Panc1 (cell line): Measurements from ENCODE around the gene FAM114A2. TPM values are rescaled to one million over a fixed set of nuclear protein-coding genes. Genes with fewer than 3 reads are reported as not detected.
A peak's percentile ranks its signal among the peaks of the same experiment; 100 is the strongest.

Experiments used
- ATAC-seq: fragments of 200-7000 bp; cut with Tn5 transposase; 2 replicates; pipeline ENCODE4 v1.9.1; 2020; ENCODE audit warnings: mild to moderate bottlenecking, moderate library complexity
- Bru-seq: library from RNA; stranded (reverse); fragments of 400-500 nt; gene quantifications from one replicate; lab custom pipeline; 2021; lab: Mats Ljungman, UMichigan
- BruChase-seq, 2 experiments: library from RNA; stranded (reverse); fragments of 400-500 nt; gene quantifications; one replicate each; lab custom pipeline; 2021; lab: Mats Ljungman, UMichigan
- BruUV-seq: library from RNA; stranded (reverse); fragments of 400-500 nt; replicated peaks from 2 replicates; lab custom pipeline; 2021; lab: Mats Ljungman, UMichigan
- CTCF ChIA-PET: fragments of 300-600 bp; sonication (Branson Sonifier 250); formaldehyde crosslinking; loops from one replicate; lab custom pipeline; 2022; ENCODE audit warnings: antibody characterized with exemption; lab: Charles Lee
- POLR2A ChIA-PET: fragments of 300-600 bp; sonication (Branson Sonifier 250); formaldehyde crosslinking; loops from one replicate; lab custom pipeline; 2022; ENCODE audit warnings: antibody characterized with exemption; lab: Charles Lee
- DNase-seq: peaks from one replicate; pipeline ENCODE4 v3.0.0-alpha.2; 2010; ENCODE audit warnings: low read depth, low spot score
- H3K27ac ChIP-seq: 2 replicates; pipeline ENCODE4 v1.5.1; 2011; ENCODE audit warnings: mild to moderate bottlenecking, low read length, inconsistent platforms
- H3K27me3 ChIP-seq: fragments of 200-500 bp; sonication (Bioruptor generic); 2 replicates; pipeline ENCODE4 v1.6.0; 2014; ENCODE audit warnings: low read length, inconsistent platforms; ENCODE audit not compliant: control insufficient read depth, insufficient read depth
- H3K36me3 ChIP-seq: fragments of 200-500 bp; sonication (Bioruptor generic); 2 replicates; pipeline ENCODE4 v1.5.1; 2014; ENCODE audit warnings: inconsistent platforms, mild to moderate bottlenecking, low read length, moderate library complexity; ENCODE audit not compliant: control insufficient read depth, insufficient read depth
- H3K4me1 ChIP-seq: 2 replicates; pipeline ENCODE4 v1.5.1; 2011; ENCODE audit warnings: inconsistent platforms, mild to moderate bottlenecking, low read length, moderate library complexity; ENCODE audit not compliant: control insufficient read depth, insufficient read depth
- H3K4me3 ChIP-seq, 2 experiments: 2 replicates each; pipeline ENCODE4 v1.5.1; 2011 to 2012; ENCODE audit warnings: low read depth in 2 of 2, low read length in 2 of 2, mild to moderate bottlenecking in 2 of 2, inconsistent platforms in 1 of 2, moderate library complexity in 1 of 2
- H3K9me3 ChIP-seq: fragments of 200-500 bp; sonication (Bioruptor generic); 2 replicates; pipeline ENCODE4 v1.5.1; 2014; ENCODE audit warnings: low read depth, mild to moderate bottlenecking, inconsistent platforms, low read length, moderate library complexity; ENCODE audit not compliant: control insufficient read depth, insufficient read depth
- CTCF ChIP-seq: fragments of 450-650 bp; IDR thresholded peaks from 2 replicates; pipeline ENCODE4 v1.5.1; 2017; ENCODE audit warnings: mild to moderate bottlenecking
- POLR2AphosphoS5 ChIP-seq: IDR thresholded peaks from 2 replicates; pipeline ENCODE4 v1.6.1; 2012; ENCODE audit warnings: mild to moderate bottlenecking, low read depth, low read length, moderate library complexity
- REST ChIP-seq, 2 experiments: IDR thresholded peaks; 2 replicates each; pipeline ENCODE4 v1.6.1; 2011 to 2012; ENCODE audit warnings: low read depth in 2 of 2, control low read depth in 1 of 2, low read length in 1 of 2, mild to moderate bottlenecking in 1 of 2, moderate library complexity in 1 of 2; ENCODE audit not compliant: insufficient read depth in 1 of 2
- SIN3A ChIP-seq: IDR thresholded peaks from 2 replicates; pipeline ENCODE4 v1.6.1; 2012; ENCODE audit warnings: low read depth, mild to moderate bottlenecking, low read length, moderate library complexity, borderline replicate concordance; ENCODE audit not compliant: insufficient read depth
- TCF7L2 ChIP-seq: IDR thresholded peaks from 2 replicates; pipeline ENCODE4 v1.6.1; 2011; ENCODE audit warnings: mild to moderate bottlenecking, low read depth, low read length, inconsistent platforms
- in situ Hi-C: cut with HindIII; loops from 2 replicates; pipeline ENCODE4 v1.10.0; 2016; ENCODE audit warnings: low sequenced_read_pairs, low pct_unique_long_range_greater_than_20kb
- intact Hi-C: fragments of 100-400 bp; cut with micrococcal nuclease; formaldehyde crosslinking; loops from one replicate; pipeline ENCODE4 v1.10.0; 2022; ENCODE audit not compliant: unreplicated experiment
- long read RNA-seq: library from polyadenylated mRNA; unstranded; transcript quantifications from one replicate; pipeline ENCODE4 v2.0.0, GENCODE V29; 2021; ENCODE audit not compliant: unreplicated experiment
- polyA plus RNA-seq: library from polyadenylated mRNA; unstranded; fragments of >200 nt; gene quantifications from one replicate; pipeline ENCODE4 v1.2.1, GENCODE V29; 2012; ENCODE audit warnings: missing spikeins; ENCODE audit not compliant: insufficient read length
- total RNA-seq: library from RNA; stranded (reverse); gene quantifications from one replicate; pipeline ENCODE4 v1.2.1, GENCODE V29; 2021; ENCODE audit not compliant: unreplicated experiment

The FAM114A2 gene
- total RNA-seq (20.7 TPM), Bru-seq, nascent RNA (percentile 61 among the genes with signal in this experiment), BruChase-seq, experiment 1, labeled RNA remaining after a 2-hour chase (percentile 61 among the genes with signal in this experiment), BruChase-seq, experiment 2, labeled RNA remaining after a 6-hour chase (percentile 62 among the genes with signal in this experiment)
- 11.4 TPM for polyA plus RNA-seq
- long read RNA-seq, full-length matches to known transcripts, result 25 of 47 reads
- long read RNA-seq, partial matches to known transcripts, result 1 of 47 reads
- long read RNA-seq, other reads (novel, unspliced or antisense), result 21 of 47 reads

- DNase-seq (peak; percentile 51), ATAC-seq (peak; percentile 100)
- in situ Hi-C loops, result no loop called here
- H3K36me3 ChIP-seq, result peaks cover 2% of the 10 kb centered on the region
- H3K4me1 ChIP-seq, result peaks cover 13% of the 10 kb centered on the region
- no peaks in the 10 kb centered on the region for H3K9me3 ChIP-seq
- H3K4me3 ChIP-seq, result peak within 1 kb of the TSS; percentile 94 to 99
- CTCF ChIA-PET, result interaction anchor here (0.6 kb wide), 1 partner anchor 51 kb away, joined by 3 read pairs; no protein-coding TSS in a partner anchor
- peak within 1 kb of the TSS; percentile 98 for H3K27ac ChIP-seq
- no peak for TF ChIP-seq REST (IDR thresholded peaks at IDR 0.05; ENCODE audit: insufficient read depth in 1 of 2, low read depth in 2 of 2, low read length in 1 of 2)
- TF ChIP-seq TCF7L2, result peak; percentile 54; the same call in 1 of the 2 replicates
- peak; percentile 70; the same call in 1 of the 2 replicates for TF ChIP-seq SIN3A
- TF ChIP-seq POLR2AphosphoS5, result peak; percentile 96
- no peak for TF ChIP-seq CTCF
- BruUV-seq, result TSS peak; percentile 85
- POLR2A ChIA-PET, result interaction anchor here (0.6 kb wide), 1 partner anchor 480 kb away, joined by 3 read pairs; no protein-coding TSS in a partner anchor
- intact Hi-C loops, result no loop called here
- no peaks in the 10 kb centered on the region for H3K27me3 ChIP-seq
Observed at GRCh38 chr5:154038707-154039457, at the start of gene FAM114A2, which contains the start of gene MFAP3. Gene FAM114A2, minus strand, starts transcription at chr5:154038910. Its CDS starts 3,957 bp downstream, at chr5:154034953. Gene MFAP3, plus strand, starts transcription at chr5:154038967. Its CDS starts 10,756 bp downstream, at chr5:154049723.

- POLR2A ChIA-PET, result no interaction called here
- no TSS peak for BruUV-seq
- no peak for TF ChIP-seq POLR2AphosphoS5
- no peak for TF ChIP-seq REST (IDR thresholded peaks at IDR 0.05; ENCODE audit: insufficient read depth in 1 of 2, low read depth in 2 of 2, low read length in 1 of 2)
- TF ChIP-seq CTCF, result no peak
- no peak for TF ChIP-seq SIN3A
- no peak for TF ChIP-seq TCF7L2
- Histone ChIP-seq H3K4me3 (no peak overlapping the region), H3K9me3 (no peaks in the 10 kb centered on the region), H3K4me1 (no peaks in the 10 kb centered on the region; the same call in 1 of the 2 replicates), H3K27ac (no peak overlapping the region), H3K36me3 (no peaks in the 10 kb centered on the region), H3K27me3 (peaks cover 13% of the 10 kb centered on the region)
- CTCF ChIA-PET, result no interaction called here
- intact Hi-C loops (no loop called here), in situ Hi-C loops (no loop called here)
- no peak for ATAC-seq
- no peak for DNase-seq
Observed at GRCh38 chr5:154087260-154087659, 48.5 kb upstream of the FAM114A2 start.
